GM19239 (cell line): Measurements from ENCODE around the gene DSTN.

ENCODE experiments used
- DNase-seq: peaks from one replicate; pipeline ENCODE4 v3.0.0; 2011; ENCODE audit warnings: low spot score; ENCODE audit not compliant: insufficient read length
- FAIRE-seq: peaks from 2 replicates; lab custom pipeline; 2011; peaks lifted over from hg19 to GRCh38; lab: Jason Lieb, UNC

Gene DSTN

GRCh38 chr20:17645546-17646208 is 75.8 kb downstream of the DSTN start:
- FAIRE-seq (no peak), DNase-seq (no peak)

GRCh38 chr20:17646209-17646960 is 76.5 kb downstream of the DSTN start:
- no peak for FAIRE-seq
- no peak for DNase-seq

GRCh38 chr20:17646961-17647301 is 77.1 kb downstream of the DSTN start:
- FAIRE-seq (no peak), DNase-seq (no peak)

GRCh38 chr20:17647391-17648314 is 77.8 kb downstream of the DSTN start:
- no peak for FAIRE-seq

GRCh38 chr20:17648315-17648646 is 78.4 kb downstream of the DSTN start:
- no peak for DNase-seq
- FAIRE-seq: no peak

More at GRCh38 chr20:17647391-17648314, 77.8 kb downstream of the DSTN start:
- no peak for DNase-seq

GRCh38 chr20:17648791-17649730 is 79.2 kb downstream of the DSTN start:
- FAIRE-seq (no peak), DNase-seq (no peak)

GRCh38 chr20:17650301-17651128 is 80.6 kb downstream of the DSTN start:
- no peak for FAIRE-seq
- no peak for DNase-seq

GRCh38 chr20:17651129-17651759 is 81.4 kb downstream of the DSTN start:
- DNase-seq (no peak), FAIRE-seq (no peak)

GRCh38 chr20:17651760-17652388 is 82.0 kb downstream of the DSTN start:
- DNase-seq (no peak), FAIRE-seq (no peak)

GRCh38 chr20:17652411-17652810 is 82.5 kb downstream of the DSTN start:
- DNase-seq (no peak), FAIRE-seq (no peak)

- no peak for FAIRE-seq
- no peak for DNase-seq
Observed at GRCh38 chr20:17653835-17654648, 84.2 kb downstream of the DSTN start.

GRCh38 chr20:17654649-17655285 is 84.9 kb downstream of the DSTN start:
- FAIRE-seq: no peak

GRCh38 chr20:17655286-17655651 is 85.4 kb downstream of the DSTN start:
- DNase-seq: no peak
- no peak for FAIRE-seq

More at GRCh38 chr20:17654649-17655285, 84.9 kb downstream of the DSTN start:
- DNase-seq: no peak

- no peak for DNase-seq
- FAIRE-seq: no peak
Observed at GRCh38 chr20:17655865-17656479, 86.1 kb downstream of the DSTN start.

GRCh38 chr20:17657079-17657825 is 87.4 kb downstream of the DSTN start:
- DNase-seq (no peak), FAIRE-seq (no peak)
